IMR-90 (cell line): Measurements from ENCODE around the gene KCTD16. TPM values are rescaled to one million over a fixed set of nuclear protein-coding genes. Genes with fewer than 3 reads are reported as not detected.
A peak's percentile ranks its signal among the peaks of the same experiment; 100 is the strongest.

Experiments
- ATAC-seq: fragments of 200-7000 bp; cut with Tn5 transposase; 2 replicates; pipeline ENCODE4 v1.9.1; 2020; ENCODE audit warnings: low read depth, mild to moderate bottlenecking, moderate library complexity
- BruUV-seq: library from RNA; stranded (reverse); fragments of 400-500 nt; replicated peaks from 2 replicates; lab custom pipeline; 2021; lab: Mats Ljungman, UMichigan
- CTCF ChIA-PET: fragments of 300-600 bp; formaldehyde crosslinking; extraction: SDS; loops from one replicate; lab custom pipeline; 2021; ENCODE audit warnings: antibody characterized with exemption; lab: Yijun Ruan, JAX
- POLR2A ChIA-PET: fragments of 300-600 bp; sonication (Branson Sonifier 250); formaldehyde crosslinking; loops from one replicate; lab custom pipeline; 2022; ENCODE audit warnings: antibody characterized with exemption; ENCODE audit not compliant: unreplicated experiment; lab: Charles Lee
- DNase-seq: peaks from one replicate; pipeline ENCODE4 v3.0.0; 2013
- H2AFZ ChIP-seq: replicated peaks from 2 replicates; pipeline ENCODE3; 2013; ENCODE audit warnings: low read length, mild to moderate bottlenecking; ENCODE audit not compliant: poor library complexity
- H2AK5ac ChIP-seq: 2 replicates; pipeline ENCODE4 v1.6.1; 2013; ENCODE audit warnings: low read depth, low read length, inconsistent platforms
- H2AK9ac ChIP-seq: replicated peaks from 2 replicates; pipeline ENCODE3; 2013; ENCODE audit warnings: mild to moderate bottlenecking, low read depth, low read length, moderate library complexity; ENCODE audit not compliant: poor library complexity
- H2BK120ac ChIP-seq: 2 replicates; pipeline ENCODE4 v1.6.1; 2013; ENCODE audit warnings: low read depth, low read length, inconsistent platforms
- H2BK15ac ChIP-seq: 3 replicates; pipeline ENCODE4 v1.6.1; 2013; ENCODE audit warnings: low read depth, low read length, inconsistent platforms
- H2BK20ac ChIP-seq: 2 replicates; pipeline ENCODE4 v1.6.1; 2013; ENCODE audit warnings: low read depth, mild to moderate bottlenecking, inconsistent platforms, low read length, moderate library complexity
- H2BK5ac ChIP-seq: 2 replicates; pipeline ENCODE4 v1.6.1; 2013; ENCODE audit warnings: mild to moderate bottlenecking, low read depth, low read length, inconsistent platforms; ENCODE audit not compliant: poor library complexity, severe bottlenecking
- H3K14ac ChIP-seq: replicated peaks from 2 replicates; pipeline ENCODE4 v1.6.1; 2013; ENCODE audit warnings: low read depth, low read length, inconsistent platforms
- H3K18ac ChIP-seq: 2 replicates; pipeline ENCODE4 v1.6.1; 2013; ENCODE audit warnings: low read depth, low read length, control low read depth
- H3K23ac ChIP-seq: 2 replicates; pipeline ENCODE4 v1.6.1; 2013; ENCODE audit warnings: low read depth, low read length, inconsistent platforms
- H3K27ac ChIP-seq: 2 replicates; pipeline ENCODE4 v1.5.1; 2013; ENCODE audit warnings: mild to moderate bottlenecking, control low read depth, low read length; ENCODE audit not compliant: insufficient read depth
- H3K27me3 ChIP-seq: 2 replicates; pipeline ENCODE4 v1.6.1; 2013; ENCODE audit warnings: low read length; ENCODE audit not compliant: control insufficient read depth, insufficient read depth
- H3K36me3 ChIP-seq: 2 replicates; pipeline ENCODE4 v1.6.1; 2013; ENCODE audit warnings: low read length, mixed read lengths; ENCODE audit not compliant: control insufficient read depth, insufficient read depth
- H3K4ac ChIP-seq: 2 replicates; pipeline ENCODE4 v1.6.1; 2013; ENCODE audit warnings: low read depth, low read length, inconsistent platforms
- H3K4me1 ChIP-seq: 2 replicates; pipeline ENCODE4 v1.6.1; 2013; ENCODE audit warnings: low read length, mixed read lengths; ENCODE audit not compliant: control insufficient read depth, insufficient read depth
- H3K4me2 ChIP-seq: 2 replicates; pipeline ENCODE4 v1.6.1; 2013; ENCODE audit warnings: low read depth, mild to moderate bottlenecking, control low read depth, low read length, moderate library complexity
- H3K4me3 ChIP-seq: 2 replicates; pipeline ENCODE4 v1.5.1; 2013; ENCODE audit warnings: low read depth, mild to moderate bottlenecking, control low read depth, low read length, moderate library complexity; ENCODE audit not compliant: insufficient read depth
- H3K56ac ChIP-seq: 2 replicates; pipeline ENCODE4 v1.6.1; 2013; ENCODE audit warnings: low read length, inconsistent platforms; ENCODE audit not compliant: insufficient read depth; ENCODE audit errors: extremely low read depth
- H3K79me1 ChIP-seq, 2 experiments: 2 replicates each; pipeline ENCODE4 v1.6.1; 2013; ENCODE audit warnings: low read length in 2 of 2, inconsistent platforms in 1 of 2, low read depth in 1 of 2
- H3K9ac ChIP-seq: 2 replicates; pipeline ENCODE4 v1.6.1; 2013; ENCODE audit warnings: low read depth, low read length, control low read depth
- H3K9me1 ChIP-seq: 2 replicates; pipeline ENCODE4 v1.6.1; 2013; ENCODE audit warnings: low read length, inconsistent platforms; ENCODE audit not compliant: insufficient read depth
- H3K9me3 ChIP-seq: 2 replicates; pipeline ENCODE4 v1.6.1; 2013; ENCODE audit warnings: low read length; ENCODE audit not compliant: control insufficient read depth, insufficient read depth
- H4K20me1 ChIP-seq: 2 replicates; pipeline ENCODE4 v1.6.1; 2013; ENCODE audit warnings: low read length, inconsistent platforms; ENCODE audit not compliant: insufficient read depth
- H4K5ac ChIP-seq: 2 replicates; pipeline ENCODE4 v1.6.1; 2013; ENCODE audit warnings: mild to moderate bottlenecking, low read depth, low read length, control low read depth
- H4K8ac ChIP-seq, 2 experiments: 2 replicates each; pipeline ENCODE4 v1.6.1; 2013; ENCODE audit warnings: low read depth in 2 of 2, low read length in 2 of 2, control low read depth in 1 of 2, inconsistent platforms in 1 of 2
- H4K91ac ChIP-seq: 2 replicates; pipeline ENCODE4 v1.6.1; 2013; ENCODE audit warnings: low read depth, low read length, inconsistent platforms; ENCODE audit not compliant: insufficient read depth
- BHLHE40 ChIP-seq: fragments of 150-350 bp; IDR thresholded peaks from 2 replicates; pipeline ENCODE4 v1.6.1; 2016; ENCODE audit warnings: mild to moderate bottlenecking, low read depth, low read length
- CEBPB ChIP-seq: IDR thresholded peaks from 2 replicates; pipeline ENCODE4 v1.6.1; 2012; ENCODE audit warnings: low read depth, low read length, improper control_type of control experiment
- CHD1 ChIP-seq: IDR thresholded peaks from 2 replicates; pipeline ENCODE4 v1.6.1; 2012; ENCODE audit warnings: low read depth, low read length, improper control_type of control experiment
- CTCF ChIP-seq: conservative IDR thresholded peaks from 2 replicates; pipeline ENCODE4 v1.5.1; 2012; ENCODE audit warnings: mild to moderate bottlenecking, low read depth, low read length, improper control_type of control experiment
- ELK1 ChIP-seq: fragments of 150-350 bp; IDR thresholded peaks from 2 replicates; pipeline ENCODE4 v1.6.1; 2016; ENCODE audit warnings: low read depth, mild to moderate bottlenecking, low read length, moderate library complexity, borderline replicate concordance
- FOS ChIP-seq: fragments of 150-350 bp; IDR thresholded peaks from 2 replicates; pipeline ENCODE4 v1.6.1; 2016; ENCODE audit warnings: low read depth, low read length
- MAFK ChIP-seq: IDR thresholded peaks from 2 replicates; pipeline ENCODE4 v1.6.1; 2012; ENCODE audit warnings: low read depth, low read length, improper control_type of control experiment
- MAZ ChIP-seq: IDR thresholded peaks from 2 replicates; pipeline ENCODE4 v1.6.1; 2012; ENCODE audit warnings: low read depth, mild to moderate bottlenecking, low read length, improper control_type of control experiment, moderate library complexity, borderline replicate concordance
- MXI1 ChIP-seq: IDR thresholded peaks from 2 replicates; pipeline ENCODE4 v1.6.1; 2012; ENCODE audit warnings: low read depth, mild to moderate bottlenecking, low read length, moderate library complexity, borderline replicate concordance
- NFE2L2 ChIP-seq: fragments of 150-350 bp; IDR thresholded peaks from 2 replicates; pipeline ENCODE4 v1.6.1; 2016; ENCODE audit warnings: low read depth, mild to moderate bottlenecking, low read length
- POLR2A ChIP-seq: IDR thresholded peaks from 2 replicates; pipeline ENCODE4 v1.6.1; 2012; ENCODE audit warnings: mild to moderate bottlenecking, low read depth, low read length
- RAD21 ChIP-seq: IDR thresholded peaks from 2 replicates; pipeline ENCODE4 v1.6.1; 2012; ENCODE audit warnings: low read length, improper control_type of control experiment
- RCOR1 ChIP-seq: IDR thresholded peaks from 2 replicates; pipeline ENCODE4 v1.6.1; 2012; ENCODE audit warnings: mild to moderate bottlenecking, low read length, improper control_type of control experiment; ENCODE audit not compliant: insufficient replicate concordance
- RFX5 ChIP-seq: IDR thresholded peaks from 2 replicates; pipeline ENCODE4 v1.8.0; 2012; ENCODE audit warnings: low read depth, mild to moderate bottlenecking, low read length, moderate library complexity
- SMC3 ChIP-seq: fragments of 150-350 bp; IDR thresholded peaks from 2 replicates; pipeline ENCODE4 v1.6.1; 2016; ENCODE audit warnings: low read depth, mild to moderate bottlenecking, antibody characterized with exemption, low read length, moderate library complexity
- USF2 ChIP-seq: fragments of 150-350 bp; IDR thresholded peaks from 2 replicates; pipeline ENCODE4 v1.6.1; 2017; ENCODE audit warnings: mild to moderate bottlenecking, antibody characterized with exemption, low read length, low read depth
- WGBS, 2 experiments: methylation state at CpG; one replicate each; pipeline versions ENCODE4 v1.1.5 to v1.1.7; 2013; ENCODE audit warnings: missing lambda C conversion rate in 2 of 2; ENCODE audit not compliant: insufficient read length in 1 of 2; ENCODE audit errors: extremely low coverage in 2 of 2; 5-methylcytosine and 5-hydroxymethylcytosine counted together
- dilution Hi-C: fragments of 300-500 bp; cut with HindIII; formaldehyde crosslinking; loops from one replicate; pipeline ENCODE4 v1.14.3; 2018; ENCODE audit warnings: low sequenced_read_pairs; ENCODE audit not compliant: unreplicated experiment
- in situ Hi-C: fragments of 300-500 bp; cut with MboI; formaldehyde crosslinking; loops from 3 replicates; pipeline ENCODE4 v1.14.3; 2019; ENCODE audit warnings: low sequenced_read_pairs, inconsistent platforms, mixed read lengths
- intact Hi-C: fragments of 100-400 bp; cut with micrococcal nuclease; formaldehyde crosslinking; loops from 2 replicates; pipeline ENCODE4 v1.10.0; 2022
- polyA plus RNA-seq, 3 experiments: library from polyadenylated mRNA; depleted of rRNA; stranded (reverse); fragments of >200 nt; gene quantifications; 2 replicates each; pipeline ENCODE4 v1.2.3, GENCODE V29; 2012; ENCODE audit warnings: low replicate concordance in 1 of 3
- total RNA-seq: library from RNA; depleted of rRNA; stranded (reverse); fragments of >200 nt; gene quantifications from 2 replicates; pipeline ENCODE4 v1.2.3, GENCODE V29; 2012

The KCTD16 gene
- total and polyA plus RNA-seq, 2 of the 4 experiments (the other 2 are of a cell fraction), result 0.43 to 1.1 TPM

- no peak overlapping the region for H2AK5ac ChIP-seq
- no peaks in the 10 kb centered on the region for H3K27me3 ChIP-seq
- no peak overlapping the region; the same call in 1 of the 2 replicates for H3K4me2 ChIP-seq
- no peak overlapping the region for H3K4me3 ChIP-seq
- BruUV-seq, result no TSS peak
- no peak overlapping the region for H2BK20ac ChIP-seq
- dilution Hi-C loops, result no loop called here
- no peak overlapping the region for H2AFZ ChIP-seq
- ChIA-PET POLR2A (no interaction called here), CTCF (no interaction called here)
- no peak overlapping the region for H2AK9ac ChIP-seq
- TF ChIP-seq ELK1, result no peak
- TF ChIP-seq RAD21, result no peak
- no peak for TF ChIP-seq MAFK
- TF ChIP-seq RFX5, result no peak
- TF ChIP-seq SMC3, result no peak
- no peak for TF ChIP-seq POLR2A
- TF ChIP-seq USF2, result no peak
- TF ChIP-seq FOS, result no peak
- TF ChIP-seq MXI1, result no peak
- TF ChIP-seq CTCF, result no peak
- no peak for TF ChIP-seq CHD1
- no peak for TF ChIP-seq CEBPB
- TF ChIP-seq RCOR1, result no peak
- no peak for TF ChIP-seq BHLHE40
- TF ChIP-seq MAZ, result no peak
- no peak for TF ChIP-seq NFE2L2
- no peak overlapping the region for H3K18ac ChIP-seq
- peaks cover 14% of the 10 kb centered on the region for H3K36me3 ChIP-seq
- no peaks in the 10 kb centered on the region for H3K9me3 ChIP-seq
- H3K9ac ChIP-seq, result no peak overlapping the region
- H2BK15ac ChIP-seq, result no peak overlapping the region
- in situ Hi-C loops, result loop anchor here (25.0 kb wide), 1 partner anchor 1256 kb away; no protein-coding TSS in a partner anchor
- DNase-seq (no peak), ATAC-seq (no peak)
- H3K23ac ChIP-seq, result 0 out of 2 replicates have a peak overlapping the region, but pooled peaks have one; percentile 24
- no peak overlapping the region for H3K14ac ChIP-seq
- peaks cover 11 to 39% of the 10 kb centered on the region in 2 experiments; a peak in 3 of 4 replicates for H3K79me1 ChIP-seq
- no peak overlapping the region for H4K5ac ChIP-seq
- no peak overlapping the region for H3K27ac ChIP-seq
- WGBS, 2 experiments, result 100% methylated on average over 1 of the region's 3 CpGs; no CpG with 5 or more reads in 1 of the 2 experiments
- no peak overlapping the region for H3K56ac ChIP-seq
- H2BK5ac ChIP-seq, result no peak overlapping the region
- H4K20me1 ChIP-seq, result no peaks in the 10 kb centered on the region
- no peak overlapping the region for H3K4ac ChIP-seq
- no peaks in the 10 kb centered on the region; the same call in 1 of the 2 replicates for H3K9me1 ChIP-seq
- no peak overlapping the region for H4K8ac ChIP-seq
- H4K91ac ChIP-seq, result no peak overlapping the region
- no peak overlapping the region for H2BK120ac ChIP-seq
- intact Hi-C loops, result loop anchor here (10.0 kb wide), 1 partner anchor 1013 kb away; no protein-coding TSS in a partner anchor
- H3K4me1 ChIP-seq, result peaks cover 1% of the 10 kb centered on the region; the same call in 1 of the 2 replicates
Observed at GRCh38 chr5:144167998-144168397, 2.7 kb upstream of the KCTD16 start.
